Measurements from ENCODE around the gene PNKP.
A peak's percentile ranks its signal among the peaks of the same experiment; 100 is the strongest.

The PNKP gene

GRCh38 chr19:49889038-49889686 is 21.8 kb upstream of the PNKP start:
- DNase-seq (ENCODE audit: low read depth) = no peak
- TF ChIP-seq CTCF (IDR thresholded peaks at IDR 0.05; ENCODE audit: insufficient read depth, low read depth, low read length, missing control alignments) = no peak
- no peak overlapping the region for H3K4me3 ChIP-seq (ENCODE audit: low read length)

GRCh38 chr19:49888510-49888824 is 21.1 kb upstream of the PNKP start:
- no peak for DNase-seq (ENCODE audit: low read depth)
- H3K4me3 ChIP-seq (ENCODE audit: low read length) = no peak overlapping the region
- no peak for TF ChIP-seq CTCF (IDR thresholded peaks at IDR 0.05; ENCODE audit: insufficient read depth, low read depth, low read length, missing control alignments)

GRCh38 chr19:49887665-49888509 is 20.5 kb upstream of the PNKP start:
- no peak overlapping the region for H3K4me3 ChIP-seq (ENCODE audit: low read length)
- TF ChIP-seq CTCF (IDR thresholded peaks at IDR 0.05; ENCODE audit: insufficient read depth, low read depth, low read length, missing control alignments) = no peak
- no peak for DNase-seq (ENCODE audit: low read depth)

- no peak for TF ChIP-seq CTCF (IDR thresholded peaks at IDR 0.05; ENCODE audit: insufficient read depth, low read depth, low read length, missing control alignments)
- no peak for DNase-seq (ENCODE audit: low read depth)
- no peak overlapping the region for H3K4me3 ChIP-seq (ENCODE audit: low read length)
Observed at GRCh38 chr19:49887037-49887664, 19.8 kb upstream of the PNKP start.

- no peak for TF ChIP-seq CTCF (IDR thresholded peaks at IDR 0.05; ENCODE audit: insufficient read depth, low read depth, low read length, missing control alignments)
- DNase-seq (ENCODE audit: low read depth) = peak; percentile 43
- H3K4me3 ChIP-seq (ENCODE audit: low read length) = no peak overlapping the region
Observed at GRCh38 chr19:49884760-49885159, 17.4 kb upstream of the PNKP start.

- H3K4me3 ChIP-seq (ENCODE audit: low read length) = no peak overlapping the region
- TF ChIP-seq CTCF (IDR thresholded peaks at IDR 0.05; ENCODE audit: insufficient read depth, low read depth, low read length, missing control alignments) = no peak
- no peak for DNase-seq (ENCODE audit: low read depth)
Observed at GRCh38 chr19:49884109-49884508, 16.7 kb upstream of the PNKP start.

All from epithelial cell of esophagus (primary cell).